Measurements from ENCODE around the gene TNS3. TPM values are rescaled to one million over a fixed set of nuclear protein-coding genes. Genes with fewer than 3 reads are reported as not detected.

The TNS3 gene
- total and polyA plus RNA-seq, 2 of the 13 experiments (the other 11 are each of a cell fraction or from before 2014, with no cell fraction given), result 52.9 to 55.7 TPM

GRCh38 chr7:47383072-47383471 is 198.8 kb downstream of the TNS3 start:
- H2AFZ ChIP-seq (ENCODE audit: low read length), result no peak overlapping the region
- H3K9me3 ChIP-seq (ENCODE audit: low read length), result no peaks in the 10 kb centered on the region
- TF ChIP-seq ZFP62 (CRISPR knock-in tag; IDR thresholded peaks at IDR 0.05), result no peak
- TF ChIP-seq USF2 (IDR thresholded peaks at IDR 0.05; ENCODE audit: low read depth, low read length), result no peak
- no peak for TF ChIP-seq USF2 (CRISPR knock-in tag; IDR thresholded peaks at IDR 0.05; ENCODE audit: borderline replicate concordance)
- no peak for TF ChIP-seq GFI1 (CRISPR knock-in tag; IDR thresholded peaks at IDR 0.05; ENCODE audit: borderline replicate concordance)
- TF ChIP-seq, protein P1, sequence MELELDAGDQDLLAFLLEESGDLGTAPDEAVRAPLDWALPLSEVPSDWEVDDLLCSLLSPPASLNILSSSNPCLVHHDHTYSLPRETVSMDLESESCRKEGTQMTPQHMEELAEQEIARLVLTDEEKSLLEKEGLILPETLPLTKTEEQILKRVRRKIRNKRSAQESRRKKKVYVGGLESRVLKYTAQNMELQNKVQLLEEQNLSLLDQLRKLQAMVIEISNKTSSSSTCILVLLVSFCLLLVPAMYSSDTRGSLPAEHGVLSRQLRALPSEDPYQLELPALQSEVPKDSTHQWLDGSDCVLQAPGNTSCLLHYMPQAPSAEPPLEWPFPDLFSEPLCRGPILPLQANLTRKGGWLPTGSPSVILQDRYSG (CRISPR knock-in tag; IDR thresholded peaks at IDR 0.05), result no peak
- TF ChIP-seq HOMEZ (CRISPR knock-in tag; IDR thresholded peaks at IDR 0.05; ENCODE audit: low read depth), result no peak
- no peak for TF ChIP-seq MIER2 (CRISPR knock-in tag; IDR thresholded peaks at IDR 0.05)
- TF ChIP-seq PCBP2 (optimal IDR thresholded peaks at IDR 0.05; ENCODE audit: low read depth, low read length, poor library complexity, severe bottlenecking), result no peak
- TF ChIP-seq ZNF75D (CRISPR knock-in tag; IDR thresholded peaks at IDR 0.05; ENCODE audit: borderline replicate concordance), result no peak
- TF ChIP-seq SETDB1 (CRISPR knock-in tag; IDR thresholded peaks at IDR 0.05; ENCODE audit: borderline replicate concordance), result no peak
- no peak overlapping the region for H3K4me2 ChIP-seq (ENCODE audit: low read depth, low read length)
- H3K36me3 ChIP-seq (replicated peaks in 1 of 2; ENCODE audit: control insufficient read depth in 1 of 2, insufficient read depth in 2 of 2, low read length in 2 of 2), result peaks cover 29 to 89% of the 10 kb centered on the region in 2 experiments
- no TSS peak for BruUV-seq (replicated peaks)
- no peak for ATAC-seq
- no peak overlapping the region for H3K9ac ChIP-seq (ENCODE audit: insufficient read depth, low read depth, low read length)
- in situ Hi-C loops (cut with HindIII; ENCODE audit: extremely low pct_ligation_motif_present, low pct_unique_long_range_greater_than_20kb), result no loop called here
- H3K27ac ChIP-seq (ENCODE audit: extremely low read length, insufficient read depth, low read length), result no peak overlapping the region
- ChIA-PET POLR2A (no interaction called here), CTCF (ENCODE audit: low intra/inter-chr PET ratio, low total read pairs) (no interaction called here)
- FAIRE-seq, result no peak
- 95% methylated on average over 8 of the region's 8 CpGs for WGBS (ENCODE audit: low lambda C conversion rate)
- H3K4me3 ChIP-seq (replicated peaks in 1 of 3; ENCODE audit: insufficient read depth in 1 of 3, low read depth in 2 of 3, low read length in 3 of 3), result no peak overlapping the region
- H3K27me3 ChIP-seq (ENCODE audit: control insufficient read depth in 1 of 2, insufficient read depth in 2 of 2, low read length in 2 of 2), result no peaks in the 10 kb centered on the region
- DNase-seq (ENCODE audit: low spot score), result no peak
- H4K20me1 ChIP-seq (ENCODE audit: insufficient read depth, low read length), result peaks cover 61% of the 10 kb centered on the region
- peaks cover 13% of the 10 kb centered on the region for H3K79me2 ChIP-seq (ENCODE audit: insufficient read depth, low read length)
- intact Hi-C loops (cut with micrococcal nuclease; ENCODE audit: unreplicated experiment), result loop anchor here (10.0 kb wide), 1 partner anchor 118 kb away; no protein-coding TSS in a partner anchor
- peaks cover 77% of the 10 kb centered on the region for H3K4me1 ChIP-seq (ENCODE audit: insufficient read depth, low read length)

Data from HepG2 (cell line).